Calu3 (cell line): ENCODE data around the gene ERGIC1. TPM values are rescaled to one million over a fixed set of nuclear protein-coding genes. Genes with fewer than 3 reads are reported as not detected.
"Not testable (repeated sequence)": the region's sequence is repeated elsewhere in the genome, so short reads cannot be mapped to it uniquely, and the experiment has no call there.

ENCODE experiments used
- BruUV-seq: library from RNA; stranded (reverse); fragments of 400-500 nt; replicated peaks from 2 replicates; lab custom pipeline; 2021; lab: Mats Ljungman, UMichigan
- CTCF ChIA-PET: fragments of 300-600 bp; sonication (Branson Sonifier 250); formaldehyde crosslinking; loops from one replicate; lab custom pipeline; 2022; ENCODE audit warnings: antibody characterized with exemption; lab: Charles Lee
- DNase-seq: peaks from one replicate; pipeline ENCODE4 v3.0.0; 2022
- H3K27ac Mint-ChIP-seq: one replicate; pipeline ENCODE4 v1.8.0; 2022; ENCODE audit warnings: mixed read lengths; ENCODE audit not compliant: unreplicated experiment
- H3K27me3 Mint-ChIP-seq: one replicate; pipeline ENCODE4 v1.8.0; 2022; ENCODE audit warnings: mixed read lengths; ENCODE audit not compliant: unreplicated experiment
- H3K36me3 Mint-ChIP-seq: one replicate; pipeline ENCODE4 v1.8.0; 2022; ENCODE audit warnings: mild to moderate bottlenecking, moderate library complexity, mixed read lengths; ENCODE audit not compliant: insufficient read depth, unreplicated experiment
- H3K4me1 Mint-ChIP-seq: one replicate; pipeline ENCODE4 v1.8.0; 2022; ENCODE audit warnings: mild to moderate bottlenecking, low read depth, mixed read lengths; ENCODE audit not compliant: unreplicated experiment
- H3K4me3 Mint-ChIP-seq: one replicate; pipeline ENCODE4 v1.8.0; 2022; ENCODE audit warnings: mild to moderate bottlenecking, low read depth, moderate library complexity, mixed read lengths; ENCODE audit not compliant: unreplicated experiment
- H3K9me3 Mint-ChIP-seq: one replicate; pipeline ENCODE4 v1.8.0; 2022; ENCODE audit warnings: low read depth, mixed read lengths; ENCODE audit not compliant: unreplicated experiment
- CTCF ChIP-seq: fragments of 200-600 bp; IDR thresholded peaks from one replicate; pipeline ENCODE4 v1.8.0; 2022; ENCODE audit warnings: antibody characterized with exemption; ENCODE audit not compliant: unreplicated experiment
- intact Hi-C: fragments of 100-400 bp; cut with micrococcal nuclease; formaldehyde crosslinking; loops from one replicate; pipeline ENCODE4 v1.10.0; 2022; ENCODE audit not compliant: unreplicated experiment
- total RNA-seq: library from RNA; stranded (reverse); gene quantifications from 2 replicates; pipeline ENCODE4 v1.2.3, GENCODE V29; 2022

Gene ERGIC1
- total RNA-seq, 1 experiment from 2014 or later = 235 TPM

GRCh38 chr5:172809774-172810173, 24.3 kb upstream of the ERGIC1 start:
- BruUV-seq = no TSS peak
- CTCF ChIA-PET = no interaction called here

GRCh38 chr5:172810996-172811395, 23.1 kb upstream of the ERGIC1 start:
- CTCF ChIA-PET, H3K27me3 Mint-ChIP-seq, H3K4me3 Mint-ChIP-seq, intact Hi-C loops, DNase-seq, H3K27ac Mint-ChIP-seq, H3K9me3 Mint-ChIP-seq, BruUV-seq: not testable (repeated sequence)
- peaks cover 29% of the 10 kb centered on the region for H3K4me1 Mint-ChIP-seq
- H3K36me3 Mint-ChIP-seq = peaks cover 28% of the 10 kb centered on the region

More at GRCh38 chr5:172809774-172810173, 24.3 kb upstream of the ERGIC1 start:
- H3K36me3 Mint-ChIP-seq = peaks cover 28% of the 10 kb centered on the region
- DNase-seq = no peak
- peak overlapping the region; percentile 31 for H3K27ac Mint-ChIP-seq
- no peak for TF ChIP-seq CTCF
- H3K4me3 Mint-ChIP-seq = no peak overlapping the region
- H3K9me3 Mint-ChIP-seq = peaks cover 5% of the 10 kb centered on the region
- intact Hi-C loops = loop anchor here (5.0 kb wide), 1 partner anchor 37 kb away; the partner anchor contains the start of gene DUSP1
- H3K4me1 Mint-ChIP-seq = peaks cover 33% of the 10 kb centered on the region
- H3K27me3 Mint-ChIP-seq = no peaks in the 10 kb centered on the region

DNA sequence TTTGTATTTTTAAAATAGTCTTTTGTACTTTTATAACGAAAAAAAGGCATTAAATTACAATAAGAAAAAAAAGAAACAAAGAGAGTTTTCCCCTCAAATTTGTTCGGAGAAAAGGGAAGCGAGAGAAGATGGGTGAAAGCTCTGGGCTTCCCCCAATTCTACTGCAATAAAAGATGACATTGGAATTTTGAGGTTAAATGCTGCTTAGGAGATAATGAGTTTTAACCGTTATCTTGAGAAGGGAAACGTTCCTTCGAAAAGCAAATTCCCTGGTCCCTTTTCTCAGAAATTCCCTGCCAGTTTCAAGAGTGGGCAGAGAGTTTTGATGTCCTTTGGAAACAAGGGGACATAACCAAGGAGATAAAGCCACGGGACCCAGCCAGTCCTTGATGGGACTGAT, 18.4 kb upstream of the ERGIC1 start:
- Mint-ChIP-seq H3K9me3 (no peaks in the 10 kb centered on the region), H3K36me3 (no peaks in the 10 kb centered on the region), H3K4me1 (peaks cover 19% of the 10 kb centered on the region), H3K27me3 (no peaks in the 10 kb centered on the region), H3K27ac (no peak overlapping the region), H3K4me3 (no peak overlapping the region)
- no TSS peak for BruUV-seq
- no peak for DNase-seq
- no peak for TF ChIP-seq CTCF
- intact Hi-C loops = no loop called here
- CTCF ChIA-PET = interaction anchor here (0.6 kb wide), 1 partner anchor 75 kb away, joined by 6 read pairs; no protein-coding TSS in a partner anchor

GRCh38 chr5:172816925-172817562, 17.0 kb upstream of the ERGIC1 start:
- no peaks in the 10 kb centered on the region for H3K36me3 Mint-ChIP-seq
- no peaks in the 10 kb centered on the region for H3K27me3 Mint-ChIP-seq
- TF ChIP-seq CTCF = no peak
- CTCF ChIA-PET = no interaction called here
- BruUV-seq = no TSS peak
- H3K9me3 Mint-ChIP-seq = no peaks in the 10 kb centered on the region
- no peak for DNase-seq
- H3K4me1 Mint-ChIP-seq = peaks cover 19% of the 10 kb centered on the region
- no peak overlapping the region for H3K27ac Mint-ChIP-seq
- intact Hi-C loops = no loop called here
- H3K4me3 Mint-ChIP-seq = no peak overlapping the region

GRCh38 chr5:172817664-172818063, 16.4 kb upstream of the ERGIC1 start:
- H3K27me3 Mint-ChIP-seq = no peaks in the 10 kb centered on the region
- intact Hi-C loops = no loop called here

More at GRCh38 chr5:172817664-172818063, 16.4 kb upstream of the ERGIC1 start:
- Mint-ChIP-seq H3K4me3 (no peak overlapping the region), H3K27ac (no peak overlapping the region), H3K36me3 (no peaks in the 10 kb centered on the region), H3K9me3 (no peaks in the 10 kb centered on the region), H3K4me1 (peaks cover 19% of the 10 kb centered on the region)
- BruUV-seq = no TSS peak
- no peak for DNase-seq
- TF ChIP-seq CTCF = no peak
- CTCF ChIA-PET = no interaction called here
